WERI-Rb-1 (cell line): ENCODE data around the gene ATXN1.
A peak's percentile ranks its signal among the peaks of the same experiment; 100 is the strongest.

Experiments used
- DNase-seq: peaks from one replicate; pipeline ENCODE4 v3.0.0-alpha.2; 2020
- H3K27ac ChIP-seq: fragments of 250-450 bp; sonication (Bioruptor Pico); 2 replicates; pipeline ENCODE4 v1.5.1; 2020; ENCODE audit warnings: mild to moderate bottlenecking, moderate library complexity
- H3K27me3 ChIP-seq: fragments of 250-450 bp; sonication (Bioruptor Pico); 2 replicates; pipeline ENCODE4 v1.5.1; 2021; ENCODE audit warnings: mild to moderate bottlenecking, low read depth, moderate library complexity; ENCODE audit not compliant: insufficient read depth, severe bottlenecking
- H3K36me3 ChIP-seq: fragments of 250-450 bp; sonication (Bioruptor Pico); 2 replicates; pipeline ENCODE4 v1.5.1; 2020; ENCODE audit warnings: mild to moderate bottlenecking, moderate library complexity
- H3K4me3 ChIP-seq: 2 replicates; pipeline ENCODE4 v1.5.1; 2011; ENCODE audit warnings: low read depth, mild to moderate bottlenecking, control low read depth, low read length
- H3K9me3 ChIP-seq: fragments of 250-450 bp; sonication (Bioruptor Pico); 2 replicates; pipeline ENCODE4 v1.5.1; 2021; ENCODE audit warnings: mild to moderate bottlenecking, moderate library complexity; ENCODE audit not compliant: severe bottlenecking
- TF ChIP-seq, protein P1 (sequence below): IDR thresholded peaks from 2 replicates; pipeline ENCODE4 v1.5.1; 2011; ENCODE audit warnings: low read depth, mild to moderate bottlenecking, control low read depth, inconsistent platforms, low read length

ATXN1 gene

GRCh38 chr6:16294371-16294770, 466.9 kb downstream of the ATXN1 start:
- no peak overlapping the region for H3K27ac ChIP-seq
- no peaks in the 10 kb centered on the region for H3K9me3 ChIP-seq
- no peaks in the 10 kb centered on the region for H3K36me3 ChIP-seq
- DNase-seq = no peak
- no peak overlapping the region for H3K4me3 ChIP-seq
- TF ChIP-seq, protein P1, sequence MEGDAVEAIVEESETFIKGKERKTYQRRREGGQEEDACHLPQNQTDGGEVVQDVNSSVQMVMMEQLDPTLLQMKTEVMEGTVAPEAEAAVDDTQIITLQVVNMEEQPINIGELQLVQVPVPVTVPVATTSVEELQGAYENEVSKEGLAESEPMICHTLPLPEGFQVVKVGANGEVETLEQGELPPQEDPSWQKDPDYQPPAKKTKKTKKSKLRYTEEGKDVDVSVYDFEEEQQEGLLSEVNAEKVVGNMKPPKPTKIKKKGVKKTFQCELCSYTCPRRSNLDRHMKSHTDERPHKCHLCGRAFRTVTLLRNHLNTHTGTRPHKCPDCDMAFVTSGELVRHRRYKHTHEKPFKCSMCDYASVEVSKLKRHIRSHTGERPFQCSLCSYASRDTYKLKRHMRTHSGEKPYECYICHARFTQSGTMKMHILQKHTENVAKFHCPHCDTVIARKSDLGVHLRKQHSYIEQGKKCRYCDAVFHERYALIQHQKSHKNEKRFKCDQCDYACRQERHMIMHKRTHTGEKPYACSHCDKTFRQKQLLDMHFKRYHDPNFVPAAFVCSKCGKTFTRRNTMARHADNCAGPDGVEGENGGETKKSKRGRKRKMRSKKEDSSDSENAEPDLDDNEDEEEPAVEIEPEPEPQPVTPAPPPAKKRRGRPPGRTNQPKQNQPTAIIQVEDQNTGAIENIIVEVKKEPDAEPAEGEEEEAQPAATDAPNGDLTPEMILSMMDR = no peak
- no peaks in the 10 kb centered on the region for H3K27me3 ChIP-seq

DNA sequence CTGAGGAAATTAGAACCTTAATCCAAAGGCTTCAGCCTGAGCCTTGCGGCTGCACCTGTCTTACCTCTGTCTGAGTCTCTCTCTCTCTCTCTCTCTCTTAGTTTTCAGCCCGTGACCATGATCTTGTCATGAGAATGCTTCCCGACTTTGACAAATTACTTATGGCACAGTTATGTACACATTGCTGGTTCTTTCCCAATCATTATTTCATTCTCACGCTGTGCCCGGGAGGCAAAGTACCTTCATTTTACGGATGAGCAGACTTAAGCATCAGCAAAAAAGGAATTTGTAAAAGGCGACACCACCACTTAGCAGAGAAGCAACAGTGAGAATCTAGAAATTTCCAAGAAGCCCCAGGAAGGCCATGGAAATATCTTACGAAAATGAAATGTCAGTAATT, 468.3 kb downstream of the ATXN1 start:
- Histone ChIP-seq H3K9me3 (no peaks in the 10 kb centered on the region), H3K4me3 (no peak overlapping the region), H3K27ac (no peak overlapping the region), H3K36me3 (no peaks in the 10 kb centered on the region), H3K27me3 (no peaks in the 10 kb centered on the region)
- no peak for DNase-seq
- TF ChIP-seq, protein P1 = no peak

- Histone ChIP-seq H3K27ac (no peak overlapping the region), H3K9me3 (no peaks in the 10 kb centered on the region), H3K4me3 (no peak overlapping the region), H3K36me3 (no peaks in the 10 kb centered on the region), H3K27me3 (no peaks in the 10 kb centered on the region)
- TF ChIP-seq, protein P1 = no peak
- no peak for DNase-seq
These were observed 468.8 kb downstream of the ATXN1 start for GRCh38 chr6:16292432-16292831.

GRCh38 chr6:16291739-16292138, 469.5 kb downstream of the ATXN1 start:
- Histone ChIP-seq H3K36me3 (no peaks in the 10 kb centered on the region), H3K9me3 (no peaks in the 10 kb centered on the region), H3K27ac (no peak overlapping the region), H3K27me3 (no peaks in the 10 kb centered on the region), H3K4me3 (no peak overlapping the region)
- DNase-seq = no peak
- TF ChIP-seq, protein P1 = no peak

DNA sequence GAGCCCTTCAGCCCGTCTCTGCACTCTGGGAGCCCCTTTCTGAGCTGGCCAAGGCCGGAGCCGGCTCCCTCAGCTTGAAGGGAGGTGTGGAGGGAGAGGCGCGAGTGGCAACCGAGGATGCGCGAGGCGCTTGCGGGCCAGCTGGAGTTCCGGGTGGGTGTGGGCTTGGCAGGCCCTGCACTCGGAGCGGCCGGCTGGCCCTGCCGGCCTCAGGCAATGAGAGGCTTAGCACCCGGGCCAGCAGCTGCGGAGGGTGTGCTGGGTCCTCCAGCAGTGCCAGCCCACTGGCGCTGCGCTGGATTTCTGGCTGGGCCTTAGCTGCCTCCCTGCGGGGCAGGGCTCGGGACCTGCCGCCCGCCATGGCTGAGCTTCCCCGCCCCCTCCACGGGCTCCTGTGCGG, 473.1 kb downstream of the ATXN1 start:
- DNase-seq = no peak
- TF ChIP-seq, protein P1 = no peak
- no peak overlapping the region for H3K27ac ChIP-seq
- no peaks in the 10 kb centered on the region for H3K27me3 ChIP-seq
- no peak overlapping the region for H3K4me3 ChIP-seq
- no peaks in the 10 kb centered on the region for H3K36me3 ChIP-seq
- H3K9me3 ChIP-seq = no peaks in the 10 kb centered on the region

DNA sequence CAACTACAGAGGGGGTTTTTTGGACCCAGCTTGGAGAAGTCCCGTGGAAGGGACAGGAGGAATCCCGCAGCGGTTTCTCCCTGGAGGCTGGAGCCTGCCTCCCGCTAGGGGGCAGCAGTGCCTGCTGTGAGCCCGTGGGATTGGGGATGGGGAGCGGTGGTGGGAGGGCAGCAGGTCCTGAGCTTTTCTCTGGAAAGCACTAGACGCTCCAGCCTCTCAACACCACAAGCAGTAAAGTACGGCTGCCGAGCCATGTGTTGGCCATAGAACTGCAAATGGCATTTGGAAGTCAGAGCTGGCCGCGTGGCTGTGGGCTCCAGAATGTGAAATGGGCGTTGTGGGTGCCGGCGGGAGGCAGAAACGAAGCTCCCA, 475.1 kb downstream of the ATXN1 start:
- Histone ChIP-seq H3K27me3 (no peaks in the 10 kb centered on the region), H3K36me3 (no peaks in the 10 kb centered on the region), H3K4me3 (no peak overlapping the region), H3K27ac (no peak overlapping the region), H3K9me3 (no peaks in the 10 kb centered on the region)
- TF ChIP-seq, protein P1 = peak; percentile 100
- peak; percentile 91 for DNase-seq
